Vagina (tissue), 2 donors: Measurements from ENCODE around the gene ANHX.

ENCODE experiments used
- POLR2A ChIP-seq, 2 donors: fragments of 450-650 bp; IDR thresholded peaks; one replicate each; pipeline ENCODE4 v1.6.1; 2017; ENCODE audit warnings: antibody characterized with exemption in 2 of 2, mild to moderate bottlenecking in 2 of 2, moderate library complexity in 2 of 2
- POLR2AphosphoS5 ChIP-seq, 2 donors: sonication (generic); formaldehyde crosslinking; IDR thresholded peaks; one replicate each; pipeline ENCODE4 v1.9.0; 2017; ENCODE audit warnings: antibody characterized with exemption in 2 of 2, mild to moderate bottlenecking in 2 of 2, low read depth in 1 of 2; ENCODE audit not compliant: insufficient read depth in 1 of 2
- TF ChIP-seq, protein P1 (sequence below), 3 experiments: fragments of 450-650 bp in 2 of 3; fragments of 200-600 bp in 1 of 3; sonication (generic) in 1 of 3; IDR thresholded peaks; one replicate each; pipeline ENCODE4 v1.5.1; 2017 to 2019; ENCODE audit warnings: antibody characterized with exemption in 3 of 3, mild to moderate bottlenecking in 2 of 3, moderate library complexity in 2 of 3

DNA sequence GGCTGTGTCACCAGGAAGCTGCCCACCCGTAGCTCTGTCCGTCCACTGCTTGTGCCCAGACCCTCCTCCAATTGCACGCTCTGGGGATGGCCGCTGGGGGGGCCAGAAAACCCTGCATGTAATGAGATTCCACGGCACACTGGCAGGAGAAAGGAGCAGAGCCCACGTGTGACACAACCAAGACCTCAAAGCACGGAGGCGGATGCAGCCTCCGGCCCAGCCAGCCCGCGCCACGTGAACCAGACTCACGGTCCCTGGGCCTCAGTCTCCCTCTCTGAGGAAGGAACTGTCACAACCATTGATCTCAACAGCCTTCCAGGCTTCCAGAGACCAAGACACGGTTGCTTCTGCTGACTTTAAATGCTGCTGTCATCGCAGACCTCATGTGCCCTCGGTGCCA lies 14.4 kb downstream of the ANHX start:
- TF ChIP-seq, protein P1, sequence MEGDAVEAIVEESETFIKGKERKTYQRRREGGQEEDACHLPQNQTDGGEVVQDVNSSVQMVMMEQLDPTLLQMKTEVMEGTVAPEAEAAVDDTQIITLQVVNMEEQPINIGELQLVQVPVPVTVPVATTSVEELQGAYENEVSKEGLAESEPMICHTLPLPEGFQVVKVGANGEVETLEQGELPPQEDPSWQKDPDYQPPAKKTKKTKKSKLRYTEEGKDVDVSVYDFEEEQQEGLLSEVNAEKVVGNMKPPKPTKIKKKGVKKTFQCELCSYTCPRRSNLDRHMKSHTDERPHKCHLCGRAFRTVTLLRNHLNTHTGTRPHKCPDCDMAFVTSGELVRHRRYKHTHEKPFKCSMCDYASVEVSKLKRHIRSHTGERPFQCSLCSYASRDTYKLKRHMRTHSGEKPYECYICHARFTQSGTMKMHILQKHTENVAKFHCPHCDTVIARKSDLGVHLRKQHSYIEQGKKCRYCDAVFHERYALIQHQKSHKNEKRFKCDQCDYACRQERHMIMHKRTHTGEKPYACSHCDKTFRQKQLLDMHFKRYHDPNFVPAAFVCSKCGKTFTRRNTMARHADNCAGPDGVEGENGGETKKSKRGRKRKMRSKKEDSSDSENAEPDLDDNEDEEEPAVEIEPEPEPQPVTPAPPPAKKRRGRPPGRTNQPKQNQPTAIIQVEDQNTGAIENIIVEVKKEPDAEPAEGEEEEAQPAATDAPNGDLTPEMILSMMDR (IDR thresholded peaks at IDR 0.05): no peak
- no peak for TF ChIP-seq POLR2A (IDR thresholded peaks at IDR 0.05)
- TF ChIP-seq POLR2AphosphoS5 (IDR thresholded peaks at IDR 0.05; ENCODE audit: insufficient read depth in 1 of 2, low read depth in 1 of 2): no peak
